ENCODE data around the gene NELL1.

Gene NELL1

DNA sequence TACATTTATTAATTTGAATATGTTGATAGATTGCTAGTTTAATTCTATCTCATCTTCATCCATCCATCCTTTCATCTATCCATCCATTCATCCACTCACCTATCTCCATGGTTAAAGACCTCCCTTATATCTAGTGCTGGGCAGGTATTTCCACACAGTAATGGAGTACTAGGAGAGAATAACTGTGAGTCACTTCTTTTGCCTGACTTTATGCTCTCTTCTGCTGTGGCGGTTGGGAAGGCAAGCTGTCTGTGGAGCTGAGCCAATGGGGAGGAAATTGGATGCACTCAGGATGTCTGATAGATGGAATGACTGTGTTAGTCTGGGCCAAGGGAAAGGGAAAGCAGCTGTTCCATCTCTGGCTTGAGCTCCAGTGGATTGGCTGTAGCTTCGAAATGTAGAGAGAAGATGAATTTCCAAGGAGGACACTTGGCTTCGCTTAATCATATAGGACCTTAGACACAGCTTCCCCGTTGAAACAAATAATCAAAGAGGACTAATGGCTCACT lies 60.3 kb downstream of the NELL1 start:
- Histone ChIP-seq H3K27me3 (ENCODE audit: control insufficient read depth, low read length) (no peaks in the 10 kb centered on the region), H3K27ac (ENCODE audit: low read depth, low read length) (no peak overlapping the region), H3K9me2 (replicated peaks; ENCODE audit: control insufficient read depth, low read length) (no peaks in the 10 kb centered on the region), H3K4me2 (ENCODE audit: low read length) (no peak overlapping the region), H3K36me3 (ENCODE audit: control insufficient read depth, low read length) (no peaks in the 10 kb centered on the region), H3K79me2 (ENCODE audit: control insufficient read depth, low read length) (no peaks in the 10 kb centered on the region), H3K4me1 (ENCODE audit: control insufficient read depth, low read length) (no peaks in the 10 kb centered on the region), H4K20me1 (ENCODE audit: control insufficient read depth, insufficient read depth, low read depth, low read length) (no peaks in the 10 kb centered on the region), H3K4me3 (ENCODE audit: low read length) (no peak overlapping the region), H3F3A (ENCODE audit: control insufficient read depth, insufficient read depth) (no peaks in the 10 kb centered on the region), H3K9me3 (ENCODE audit: control insufficient read depth, insufficient read depth, low read length) (no peaks in the 10 kb centered on the region)
- TF ChIP-seq EZH2phosphoT487 (IDR thresholded peaks at IDR 0.05; ENCODE audit: borderline replicate concordance, low read length) (no peak), CTCF (IDR thresholded peaks at IDR 0.05; ENCODE audit: low read depth, low read length, poor library complexity, severe bottlenecking) (no peak)

- no peak for TF ChIP-seq CTCF (IDR thresholded peaks at IDR 0.05; ENCODE audit: low read depth, low read length, poor library complexity, severe bottlenecking)
- TF ChIP-seq EZH2phosphoT487 (IDR thresholded peaks at IDR 0.05; ENCODE audit: borderline replicate concordance, low read length): no peak
- Histone ChIP-seq H3K4me3 (ENCODE audit: low read length) (no peak overlapping the region), H3K9me2 (replicated peaks; ENCODE audit: control insufficient read depth, low read length) (no peaks in the 10 kb centered on the region), H3K9me3 (ENCODE audit: control insufficient read depth, insufficient read depth, low read length) (no peaks in the 10 kb centered on the region), H4K20me1 (ENCODE audit: control insufficient read depth, insufficient read depth, low read depth, low read length) (no peaks in the 10 kb centered on the region), H3K27ac (ENCODE audit: low read depth, low read length) (no peak overlapping the region), H3K36me3 (ENCODE audit: control insufficient read depth, low read length) (no peaks in the 10 kb centered on the region), H3F3A (ENCODE audit: control insufficient read depth, insufficient read depth) (no peaks in the 10 kb centered on the region), H3K79me2 (ENCODE audit: control insufficient read depth, low read length) (no peaks in the 10 kb centered on the region), H3K4me1 (ENCODE audit: control insufficient read depth, low read length) (no peaks in the 10 kb centered on the region), H3K27me3 (ENCODE audit: control insufficient read depth, low read length) (no peaks in the 10 kb centered on the region), H3K4me2 (ENCODE audit: low read length) (no peak overlapping the region)
These were observed 62.4 kb downstream of the NELL1 start for GRCh38 chr11:20731676-20732215.

DNA sequence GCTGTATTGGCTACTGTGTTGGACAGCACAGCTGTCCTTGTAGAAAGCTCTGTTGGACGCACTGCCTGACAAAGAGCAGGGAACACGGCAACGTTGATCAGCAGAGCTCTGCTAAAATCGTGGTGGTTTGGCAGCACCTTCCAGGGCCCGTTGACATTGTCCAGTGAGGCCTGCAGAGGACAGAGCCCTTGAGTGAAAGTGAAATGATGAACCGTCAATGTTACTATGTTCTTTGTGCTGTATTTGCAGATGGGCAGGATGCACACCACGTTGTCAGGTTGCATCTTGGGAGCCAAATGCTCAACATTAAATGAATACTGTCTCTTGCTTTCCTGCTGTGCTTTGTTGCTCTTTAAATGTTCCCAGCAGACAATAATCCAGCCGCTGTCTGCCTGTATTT lies 69.7 kb downstream of the NELL1 start:
- H3K4me1 ChIP-seq (ENCODE audit: control insufficient read depth, low read length): no peaks in the 10 kb centered on the region
- no peaks in the 10 kb centered on the region for H3K36me3 ChIP-seq (ENCODE audit: control insufficient read depth, low read length)
- no peaks in the 10 kb centered on the region for H3K9me2 ChIP-seq (replicated peaks; ENCODE audit: control insufficient read depth, low read length)
- no peaks in the 10 kb centered on the region for H3K27me3 ChIP-seq (ENCODE audit: control insufficient read depth, low read length)
- no peaks in the 10 kb centered on the region for H3F3A ChIP-seq (ENCODE audit: control insufficient read depth, insufficient read depth)
- no peak for TF ChIP-seq CTCF (IDR thresholded peaks at IDR 0.05; ENCODE audit: low read depth, low read length, poor library complexity, severe bottlenecking)
- TF ChIP-seq EZH2phosphoT487 (IDR thresholded peaks at IDR 0.05; ENCODE audit: borderline replicate concordance, low read length): no peak
- no peaks in the 10 kb centered on the region for H4K20me1 ChIP-seq (ENCODE audit: control insufficient read depth, insufficient read depth, low read depth, low read length)
- H3K79me2 ChIP-seq (ENCODE audit: control insufficient read depth, low read length): no peaks in the 10 kb centered on the region
- no peak overlapping the region for H3K27ac ChIP-seq (ENCODE audit: low read depth, low read length)
- no peaks in the 10 kb centered on the region for H3K9me3 ChIP-seq (ENCODE audit: control insufficient read depth, insufficient read depth, low read length)
- no peak overlapping the region for H3K4me2 ChIP-seq (ENCODE audit: low read length)
- H3K4me3 ChIP-seq (ENCODE audit: low read length): no peak overlapping the region
